GM23338 (cell line): ENCODE measurements around the gene STT3B. TPM values are rescaled to one million over a fixed set of nuclear protein-coding genes. Genes with fewer than 3 reads are reported as not detected.

ENCODE experiments used
- ATAC-seq: fragments of 200-7000 bp; cut with Tn5 transposase; 3 replicates; pipeline ENCODE4 v1.9.1; 2020
- DNase-seq: peaks from one replicate; pipeline ENCODE4 v3.0.0-alpha.2; 2015; ENCODE audit warnings: low spot score
- H2AFZ ChIP-seq: fragments of 200-600 bp; sonication (generic); 2 replicates; pipeline ENCODE4 v1.8.0; 2016; ENCODE audit warnings: antibody characterized with exemption, mild to moderate bottlenecking, moderate library complexity
- H3F3A ChIP-seq: fragments of 200-600 bp; sonication (generic); replicated peaks from 2 replicates; pipeline ENCODE4 v1.8.0; 2017; ENCODE audit warnings: antibody characterized with exemption, mixed run types, low read depth
- H3K27ac ChIP-seq: fragments of 200-600 bp; sonication (generic); 2 replicates; pipeline ENCODE4 v1.6.1; 2016; ENCODE audit warnings: low read depth
- H3K27me3 ChIP-seq: fragments of 200-600 bp; sonication (generic); 2 replicates; pipeline ENCODE4 v1.8.0; 2016; ENCODE audit warnings: mild to moderate bottlenecking, mixed run types, moderate library complexity; ENCODE audit not compliant: insufficient read depth
- H3K36me3 ChIP-seq: fragments of 200-600 bp; sonication (generic); 2 replicates; pipeline ENCODE4 v1.8.0; 2016; ENCODE audit warnings: mild to moderate bottlenecking; ENCODE audit not compliant: insufficient read depth
- H3K4me1 ChIP-seq: fragments of 200-600 bp; sonication (generic); 2 replicates; pipeline ENCODE4 v1.8.0; 2016; ENCODE audit warnings: mild to moderate bottlenecking, moderate library complexity; ENCODE audit not compliant: insufficient read depth
- H3K4me2 ChIP-seq: fragments of 200-600 bp; sonication (generic); 2 replicates; pipeline ENCODE4 v1.7.1; 2017; ENCODE audit warnings: mixed run types
- H3K4me3 ChIP-seq: fragments of 200-600 bp; sonication (generic); 2 replicates; pipeline ENCODE4 v1.6.1; 2016; ENCODE audit warnings: mixed run types
- H3K79me2 ChIP-seq: fragments of 200-600 bp; sonication (generic); replicated peaks from 2 replicates; pipeline ENCODE4 v1.8.0; 2017; ENCODE audit warnings: mild to moderate bottlenecking; ENCODE audit not compliant: insufficient read depth
- H3K9me2 ChIP-seq: fragments of 200-600 bp; sonication (generic); 2 replicates; pipeline ENCODE4 v1.8.0; 2017; ENCODE audit not compliant: insufficient read depth
- H4K20me1 ChIP-seq: fragments of 200-600 bp; sonication (generic); replicated peaks from 2 replicates; pipeline ENCODE4 v1.8.0; 2017; ENCODE audit warnings: mild to moderate bottlenecking; ENCODE audit not compliant: insufficient read depth
- H3K27ac Mint-ChIP-seq: 2 replicates; pipeline ENCODE4 v1.8.0; 2020; ENCODE audit warnings: inconsistent platforms, mild to moderate bottlenecking, moderate library complexity, mixed read lengths
- H3K27me3 Mint-ChIP-seq: 3 replicates; pipeline ENCODE4 v1.8.0; 2022; ENCODE audit warnings: low read depth, mild to moderate bottlenecking, moderate library complexity, mixed read lengths, inconsistent platforms; ENCODE audit not compliant: insufficient read depth, poor library complexity
- H3K36me3 Mint-ChIP-seq: 3 replicates; pipeline ENCODE4 v1.8.0; 2021; ENCODE audit warnings: low read depth, mild to moderate bottlenecking, inconsistent platforms, moderate library complexity, mixed read lengths
- H3K4me1 Mint-ChIP-seq: 3 replicates; pipeline ENCODE4 v1.8.0; 2020; ENCODE audit warnings: mild to moderate bottlenecking, inconsistent platforms, mixed read lengths
- H3K4me3 Mint-ChIP-seq: 3 replicates; pipeline ENCODE4 v1.8.0; 2021; ENCODE audit warnings: moderate library complexity, mild to moderate bottlenecking, inconsistent platforms, mixed read lengths
- H3K9me3 Mint-ChIP-seq: 3 replicates; pipeline ENCODE4 v1.8.0; 2020; ENCODE audit warnings: moderate library complexity, mild to moderate bottlenecking, inconsistent platforms, mixed read lengths
- CREB1 ChIP-seq: fragments of 250-450 bp; sonication (Bioruptor Pico); IDR thresholded peaks from 2 replicates; pipeline ENCODE4 v1.5.0; 2020; ENCODE audit warnings: low read depth, mild to moderate bottlenecking, moderate library complexity
- EZH2 ChIP-seq: fragments of 200-600 bp; sonication (generic); IDR thresholded peaks from one replicate; pipeline ENCODE4 v1.8.0; 2017; ENCODE audit warnings: antibody characterized with exemption, mild to moderate bottlenecking, low read depth; ENCODE audit not compliant: unreplicated experiment
- EZH2phosphoT487 ChIP-seq: fragments of 200-600 bp; sonication (generic); IDR thresholded peaks from one replicate; pipeline ENCODE4 v1.8.1; 2018; ENCODE audit warnings: antibody characterized with exemption; ENCODE audit not compliant: unreplicated experiment
- JUNB ChIP-seq: IDR thresholded peaks from one replicate; pipeline ENCODE4 v1.6.1; 2016; ENCODE audit warnings: antibody characterized with exemption; ENCODE audit not compliant: unreplicated experiment
- POLR2AphosphoS5 ChIP-seq: IDR thresholded peaks from 2 replicates; pipeline ENCODE4 v1.6.1; 2016; ENCODE audit warnings: antibody characterized with exemption, low read depth
- ZNF114 ChIP-seq: fragments of 250-450 bp; sonication (Bioruptor Pico); IDR thresholded peaks from 2 replicates; pipeline ENCODE4 v1.5.0; 2020; ENCODE audit warnings: mild to moderate bottlenecking, moderate library complexity
- ZNF331 ChIP-seq: fragments of 250-450 bp; sonication (Bioruptor Pico); IDR thresholded peaks from 2 replicates; pipeline ENCODE4 v1.5.0; 2020; ENCODE audit warnings: low read depth, mild to moderate bottlenecking, moderate library complexity
- polyA plus RNA-seq: library from polyadenylated mRNA; unstranded; fragments of >200 nt; fragmentation: Nextera tagmentation; extraction: Ambion mirVana; gene quantifications from 2 replicates; pipeline ENCODE4 v1.2.1, GENCODE V29; 2016
- total RNA-seq: library from RNA; depleted of rRNA; stranded (reverse); fragments of >200 nt; shearing (Covaris generic); gene quantifications from 2 replicates; pipeline ENCODE4 v1.2.3, GENCODE V29; 2014
- TF ChIP-seq, protein P1 (sequence below): fragments of 250-450 bp; sonication (Bioruptor Pico); IDR thresholded peaks from 2 replicates; pipeline ENCODE4 v1.5.0; 2020; ENCODE audit warnings: mild to moderate bottlenecking, moderate library complexity

The STT3B gene
- total and polyA plus RNA-seq, 2 experiments from 2014 or later, result 44.1 to 167 TPM

DNA sequence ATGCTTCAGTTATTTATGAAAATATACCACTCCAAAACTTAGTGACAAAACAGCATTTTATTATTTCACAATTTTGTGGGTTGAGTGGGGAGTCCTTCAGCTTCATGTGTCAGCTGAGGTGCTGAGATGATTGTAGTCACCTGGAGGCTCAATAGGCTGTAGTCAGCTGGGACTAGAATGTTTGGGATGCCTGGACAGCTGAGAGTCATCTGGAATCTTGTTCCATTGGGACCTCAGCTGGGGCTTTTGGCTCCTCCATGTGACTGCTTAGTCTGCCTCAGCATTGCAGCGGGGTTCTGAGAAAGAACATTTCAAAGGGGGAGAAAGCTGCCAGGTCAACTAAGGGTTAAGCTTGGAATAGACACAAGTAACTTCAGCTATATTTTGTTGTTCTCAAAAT, 13.4 kb downstream of the STT3B start (continued):
- TF ChIP-seq JUNB (no peak), EZH2phosphoT487 (no peak), EZH2 (no peak), ZNF331 (CRISPR knock-in tag) (no peak), CREB1 (no peak)

DNA sequence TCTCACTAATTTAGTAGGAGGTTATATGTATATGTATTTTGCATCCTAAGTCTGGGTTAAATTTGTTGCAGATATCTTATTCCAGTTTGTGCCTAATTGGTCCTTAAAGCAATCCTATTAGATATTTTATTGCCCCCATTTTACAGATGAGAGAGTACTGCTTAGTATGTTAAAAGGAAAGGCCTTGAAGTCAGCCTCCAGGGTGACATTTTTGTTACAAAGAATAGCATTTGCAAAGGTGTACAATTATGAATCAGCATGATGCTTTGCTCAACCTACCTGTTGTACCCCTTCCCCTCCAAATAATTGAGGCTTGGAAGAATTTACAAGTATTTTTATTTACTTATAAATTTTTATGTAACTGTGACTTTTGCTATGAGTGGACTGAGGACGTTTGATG, 14.0 kb downstream of the STT3B start:
- Mint-ChIP-seq H3K36me3 (0 out of 3 replicates have a peak, but pooled peaks cover 5% of the 10 kb centered on the region), H3K4me3 (no peak overlapping the region), H3K9me3 (no peaks in the 10 kb centered on the region; the same call in 2 of the 3 replicates), H3K4me1 (peaks cover 48% of the 10 kb centered on the region), H3K27me3 (no peaks in the 10 kb centered on the region), H3K27ac (no peak overlapping the region)
- no peak overlapping the region for H3K27ac ChIP-seq
- H3K9me2 ChIP-seq, result no peaks in the 10 kb centered on the region
- peaks cover 25% of the 10 kb centered on the region for H3K4me1 ChIP-seq
- H3K79me2 ChIP-seq, result peaks cover 100% of the 10 kb centered on the region
- TF ChIP-seq, protein P1, sequence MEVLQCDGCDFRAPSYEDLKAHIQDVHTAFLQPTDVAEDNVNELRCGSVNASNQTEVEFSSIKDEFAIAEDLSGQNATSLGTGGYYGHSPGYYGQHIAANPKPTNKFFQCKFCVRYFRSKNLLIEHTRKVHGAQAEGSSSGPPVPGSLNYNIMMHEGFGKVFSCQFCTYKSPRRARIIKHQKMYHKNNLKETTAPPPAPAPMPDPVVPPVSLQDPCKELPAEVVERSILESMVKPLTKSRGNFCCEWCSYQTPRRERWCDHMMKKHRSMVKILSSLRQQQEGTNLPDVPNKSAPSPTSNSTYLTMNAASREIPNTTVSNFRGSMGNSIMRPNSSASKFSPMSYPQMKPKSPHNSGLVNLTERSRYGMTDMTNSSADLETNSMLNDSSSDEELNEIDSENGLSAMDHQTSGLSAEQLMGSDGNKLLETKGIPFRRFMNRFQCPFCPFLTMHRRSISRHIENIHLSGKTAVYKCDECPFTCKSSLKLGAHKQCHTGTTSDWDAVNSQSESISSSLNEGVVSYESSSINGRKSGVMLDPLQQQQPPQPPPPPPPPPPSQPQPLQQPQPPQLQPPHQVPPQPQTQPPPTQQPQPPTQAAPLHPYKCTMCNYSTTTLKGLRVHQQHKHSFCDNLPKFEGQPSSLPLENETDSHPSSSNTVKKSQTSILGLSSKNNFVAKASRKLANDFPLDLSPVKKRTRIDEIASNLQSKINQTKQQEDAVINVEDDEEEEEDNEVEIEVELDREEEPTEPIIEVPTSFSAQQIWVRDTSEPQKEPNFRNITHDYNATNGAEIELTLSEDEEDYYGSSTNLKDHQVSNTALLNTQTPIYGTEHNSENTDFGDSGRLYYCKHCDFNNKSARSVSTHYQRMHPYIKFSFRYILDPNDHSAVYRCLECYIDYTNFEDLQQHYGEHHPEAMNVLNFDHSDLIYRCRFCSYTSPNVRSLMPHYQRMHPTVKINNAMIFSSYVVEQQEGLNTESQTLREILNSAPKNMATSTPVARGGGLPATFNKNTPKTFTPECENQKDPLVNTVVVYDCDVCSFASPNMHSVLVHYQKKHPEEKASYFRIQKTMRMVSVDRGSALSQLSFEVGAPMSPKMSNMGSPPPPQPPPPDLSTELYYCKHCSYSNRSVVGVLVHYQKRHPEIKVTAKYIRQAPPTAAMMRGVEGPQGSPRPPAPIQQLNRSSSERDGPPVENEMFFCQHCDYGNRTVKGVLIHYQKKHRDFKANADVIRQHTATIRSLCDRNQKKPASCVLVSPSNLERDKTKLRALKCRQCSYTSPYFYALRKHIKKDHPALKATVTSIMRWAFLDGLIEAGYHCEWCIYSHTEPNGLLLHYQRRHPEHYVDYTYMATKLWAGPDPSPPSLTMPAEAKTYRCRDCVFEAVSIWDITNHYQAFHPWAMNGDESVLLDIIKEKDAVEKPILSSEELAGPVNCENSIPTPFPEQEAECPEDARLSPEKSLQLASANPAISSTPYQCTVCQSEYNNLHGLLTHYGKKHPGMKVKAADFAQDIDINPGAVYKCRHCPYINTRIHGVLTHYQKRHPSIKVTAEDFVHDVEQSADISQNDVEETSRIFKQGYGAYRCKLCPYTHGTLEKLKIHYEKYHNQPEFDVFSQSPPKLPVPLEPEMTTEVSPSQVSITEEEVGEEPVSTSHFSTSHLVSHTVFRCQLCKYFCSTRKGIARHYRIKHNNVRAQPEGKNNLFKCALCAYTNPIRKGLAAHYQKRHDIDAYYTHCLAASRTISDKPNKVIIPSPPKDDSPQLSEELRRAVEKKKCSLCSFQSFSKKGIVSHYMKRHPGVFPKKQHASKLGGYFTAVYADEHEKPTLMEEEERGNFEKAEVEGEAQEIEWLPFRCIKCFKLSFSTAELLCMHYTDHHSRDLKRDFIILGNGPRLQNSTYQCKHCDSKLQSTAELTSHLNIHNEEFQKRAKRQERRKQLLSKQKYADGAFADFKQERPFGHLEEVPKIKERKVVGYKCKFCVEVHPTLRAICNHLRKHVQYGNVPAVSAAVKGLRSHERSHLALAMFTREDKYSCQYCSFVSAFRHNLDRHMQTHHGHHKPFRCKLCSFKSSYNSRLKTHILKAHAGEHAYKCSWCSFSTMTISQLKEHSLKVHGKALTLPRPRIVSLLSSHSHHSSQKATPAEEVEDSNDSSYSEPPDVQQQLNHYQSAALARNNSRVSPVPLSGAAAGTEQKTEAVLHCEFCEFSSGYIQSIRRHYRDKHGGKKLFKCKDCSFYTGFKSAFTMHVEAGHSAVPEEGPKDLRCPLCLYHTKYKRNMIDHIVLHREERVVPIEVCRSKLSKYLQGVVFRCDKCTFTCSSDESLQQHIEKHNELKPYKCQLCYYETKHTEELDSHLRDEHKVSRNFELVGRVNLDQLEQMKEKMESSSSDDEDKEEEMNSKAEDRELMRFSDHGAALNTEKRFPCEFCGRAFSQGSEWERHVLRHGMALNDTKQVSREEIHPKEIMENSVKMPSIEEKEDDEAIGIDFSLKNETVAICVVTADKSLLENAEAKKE (CRISPR knock-in tag), result no peak
- no peak for TF ChIP-seq POLR2AphosphoS5
- TF ChIP-seq ZNF114, result no peak
- TF ChIP-seq CREB1, result no peak
- H3K27me3 ChIP-seq, result no peaks in the 10 kb centered on the region
- no peak for ATAC-seq
- peaks cover 51% of the 10 kb centered on the region for H4K20me1 ChIP-seq
- no peaks in the 10 kb centered on the region for H3F3A ChIP-seq
- H3K4me3 ChIP-seq, result no peak overlapping the region
- no peak overlapping the region for H2AFZ ChIP-seq
- H3K4me2 ChIP-seq, result no peak overlapping the region
- DNase-seq, result no peak
- H3K36me3 ChIP-seq, result no peaks in the 10 kb centered on the region
